Gastroesophageal sphincter (tissue), 4 donors: ENCODE data around the gene GLI2. TPM values are rescaled to one million over a fixed set of nuclear protein-coding genes. Genes with fewer than 3 reads are reported as not detected.
A peak's percentile ranks its signal among the peaks of the same experiment; 100 is the strongest.

Source experiments
- ATAC-seq: fragments of 150-250 bp; one replicate; pipeline ENCODE4 v1.9.1; 2016; ENCODE audit warnings: mild to moderate bottlenecking, moderate library complexity
- H3K27ac ChIP-seq, 4 donors: fragments of 200-600 bp; sonication (generic) in 3 of 4; 1 replicate in 3 of 4; 2 replicates in 1 of 4; pipeline ENCODE4 v1.5.1; 2016 to 2019
- H3K27me3 ChIP-seq: fragments of 200-600 bp; sonication (generic); one replicate; pipeline ENCODE4 v1.5.1; 2019
- H3K36me3 ChIP-seq, 2 donors: fragments of 200-600 bp; sonication (generic); one replicate each; pipeline ENCODE4 v1.5.1; 2019; ENCODE audit warnings: control low read depth in 1 of 2
- H3K4me1 ChIP-seq, 3 donors: fragments of 200-600 bp; sonication (generic); 1 replicate in 2 of 3; 2 replicates in 1 of 3; pipeline ENCODE4 v1.5.1; 2016 to 2019; ENCODE audit warnings: control low read depth in 2 of 3
- H3K4me3 ChIP-seq, 2 donors: fragments of 200-600 bp; sonication (generic); one replicate each; pipeline ENCODE4 v1.5.1; 2019; ENCODE audit warnings: mild to moderate bottlenecking in 1 of 2, moderate library complexity in 1 of 2
- H3K9me3 ChIP-seq, 3 donors: fragments of 200-600 bp; sonication (generic); one replicate each; pipeline ENCODE4 v1.5.1; 2017 to 2019; ENCODE audit warnings: control low read depth in 2 of 3
- CTCF ChIP-seq, 4 experiments: fragments of 200-600 bp in 2 of 4; fragments of 450-650 bp in 2 of 4; sonication (generic) in 1 of 4; IDR thresholded peaks; one replicate each; pipeline ENCODE4 v1.5.1; 2017 to 2019; ENCODE audit warnings: antibody characterized with exemption in 4 of 4, mild to moderate bottlenecking in 2 of 4, moderate library complexity in 2 of 4
- EP300 ChIP-seq: sonication (generic); formaldehyde crosslinking; IDR thresholded peaks from one replicate; pipeline ENCODE4 v1.6.1; 2017; ENCODE audit warnings: antibody characterized with exemption, mild to moderate bottlenecking
- POLR2A ChIP-seq, 2 donors: fragments of 450-650 bp; IDR thresholded peaks; one replicate each; pipeline ENCODE4 v1.6.1; 2017; ENCODE audit warnings: antibody characterized with exemption in 2 of 2, mild to moderate bottlenecking in 2 of 2, moderate library complexity in 1 of 2
- POLR2AphosphoS5 ChIP-seq: sonication (generic); formaldehyde crosslinking; IDR thresholded peaks from one replicate; pipeline ENCODE4 v1.6.1; 2017; ENCODE audit warnings: antibody characterized with exemption
- WGBS, 2 donors: methylation state at CpG; one replicate each; pipeline ENCODE4 v1.1.5; 2018; ENCODE audit warnings: low coverage in 1 of 2; 5-methylcytosine and 5-hydroxymethylcytosine counted together
- total RNA-seq, 4 donors: library from RNA; depleted of rRNA; stranded (reverse); fragments of >200 nt; gene quantifications; one replicate each; pipeline ENCODE4 v1.1.0, GENCODE V29; 2016

The GLI2 gene
- total RNA-seq, 4 donors from 2014 or later = 6.3 to 22.3 (median 11.0) TPM

- peaks cover 0 to 91% (median 36%) of the 10 kb centered on the region in 3 donors for H3K4me1 ChIP-seq
- 100% methylated on average over 2 to 3 of the region's 5 CpGs for WGBS, 2 donors
- H3K27me3 ChIP-seq = no peaks in the 10 kb centered on the region
- H3K9me3 ChIP-seq = no peaks in the 10 kb centered on the region
- ATAC-seq = no peak
- H3K27ac ChIP-seq = no peak overlapping the region
- TF ChIP-seq CTCF (IDR thresholded peaks at IDR 0.05) (no peak), POLR2AphosphoS5 (no peak), EP300 (no peak), POLR2A (IDR thresholded peaks at IDR 0.05) (no peak)
- H3K36me3 ChIP-seq = no peaks in the 10 kb centered on the region
- H3K4me3 ChIP-seq = no peak overlapping the region
Observed at GRCh38 chr2:120761911-120762310, 26.2 kb downstream of the GLI2 start.

- peaks cover 0 to 87% (median 35%) of the 10 kb centered on the region in 3 donors for H3K4me1 ChIP-seq
- no peak overlapping the region for H3K4me3 ChIP-seq
- no peak overlapping the region for H3K27ac ChIP-seq
- H3K36me3 ChIP-seq = no peaks in the 10 kb centered on the region
- H3K27me3 ChIP-seq = no peaks in the 10 kb centered on the region
- TF ChIP-seq POLR2AphosphoS5 = no peak
- no peak for TF ChIP-seq CTCF (IDR thresholded peaks at IDR 0.05)
- TF ChIP-seq EP300 = no peak
- TF ChIP-seq POLR2A (IDR thresholded peaks at IDR 0.05) = no peak
- H3K9me3 ChIP-seq = no peaks in the 10 kb centered on the region
- ATAC-seq = no peak
- WGBS, 2 donors = 95% methylated on average over 3 to 10 of the region's 15 CpGs
Observed at GRCh38 chr2:120762341-120763061, 26.8 kb downstream of the GLI2 start.

- no peak for ATAC-seq
- TF ChIP-seq EP300 (no peak), POLR2A (IDR thresholded peaks at IDR 0.05) (no peak), POLR2AphosphoS5 (no peak), CTCF (IDR thresholded peaks at IDR 0.05) (no peak)
- Histone ChIP-seq H3K27ac (no peak overlapping the region), H3K36me3 (no peaks in the 10 kb centered on the region), H3K4me3 (no peak overlapping the region), H3K27me3 (no peaks in the 10 kb centered on the region), H3K4me1 (peaks cover 0 to 77% (median 25%) of the 10 kb centered on the region in 3 donors), H3K9me3 (no peaks in the 10 kb centered on the region)
- no CpG with 5 or more reads among the region's 8 CpGs for WGBS, 2 donors
Observed at GRCh38 chr2:120763508-120763907, 27.8 kb downstream of the GLI2 start.

- Histone ChIP-seq H3K27me3 (no peaks in the 10 kb centered on the region), H3K4me3 (no peak overlapping the region), H3K9me3 (no peaks in the 10 kb centered on the region), H3K27ac (peak overlapping the region in 1 of 4 donors; percentile 5), H3K36me3 (no peaks in the 10 kb centered on the region), H3K4me1 (peaks cover 0 to 73% (median 21%) of the 10 kb centered on the region in 3 donors)
- no peak for TF ChIP-seq POLR2AphosphoS5
- TF ChIP-seq POLR2A (IDR thresholded peaks at IDR 0.05) = no peak
- no peak for TF ChIP-seq EP300
- no peak for TF ChIP-seq CTCF (IDR thresholded peaks at IDR 0.05)
- no peak for ATAC-seq
- WGBS, 2 donors = no CpG with 5 or more reads among the region's 10 CpGs
Observed at GRCh38 chr2:120763931-120764330, 28.3 kb downstream of the GLI2 start.

GRCh38 chr2:120764492-120764891 lies 28.8 kb downstream of the GLI2 start:
- TF ChIP-seq EP300 (no peak), POLR2AphosphoS5 (no peak), POLR2A (IDR thresholded peaks at IDR 0.05) (no peak), CTCF (IDR thresholded peaks at IDR 0.05) (no peak)
- H3K4me3 ChIP-seq = no peak overlapping the region
- no peaks in the 10 kb centered on the region for H3K9me3 ChIP-seq
- no peaks in the 10 kb centered on the region for H3K27me3 ChIP-seq
- peak overlapping the region in 2 of 4 donors; percentile 70 to 73 for H3K27ac ChIP-seq
- H3K4me1 ChIP-seq = peaks cover 0 to 67% (median 16%) of the 10 kb centered on the region in 3 donors
- WGBS, 2 donors = 66 to 89% methylated on average over 4 to 6 of the region's 6 CpGs
- no peaks in the 10 kb centered on the region for H3K36me3 ChIP-seq
- no peak for ATAC-seq
